ENCODE measurements around the gene UBR2. TPM values are rescaled to one million over a fixed set of nuclear protein-coding genes. Genes with fewer than 3 reads are reported as not detected.

UBR2 gene
- total RNA-seq, 6 experiments from 2014 or later = 14.0 to 22.8 (median 16.7) TPM

DNA sequence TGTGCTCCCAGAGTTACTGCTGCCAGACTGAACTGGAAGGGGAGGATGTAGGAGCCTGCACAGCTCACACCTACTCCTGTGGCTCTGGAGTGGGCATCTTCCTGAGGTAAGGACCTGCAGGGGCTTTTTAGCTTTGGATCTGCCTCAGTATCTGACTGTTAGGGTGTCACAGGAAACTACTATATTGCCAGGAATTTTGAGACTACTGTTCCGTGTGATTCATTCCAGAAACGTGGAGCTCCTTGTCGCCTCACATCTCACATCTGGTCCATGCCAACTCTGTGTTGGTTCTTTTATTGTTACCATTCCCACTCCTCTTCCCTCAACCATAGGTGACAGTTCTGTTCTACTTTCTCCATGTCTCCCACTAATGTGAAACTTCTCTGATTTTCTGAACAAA lies 124.5 kb downstream of the UBR2 start:
- ATAC-seq (no peak), DNase-seq (no peak)
- Histone ChIP-seq H3K27me3 (no peaks in the 10 kb centered on the region), H3K36me3 (peaks cover 5 to 84% (median 53%) of the 10 kb centered on the region in 4 donors), H3K4me3 (no peak overlapping the region), H3K4me1 (no peaks in the 10 kb centered on the region), H3K9me3 (no peaks in the 10 kb centered on the region), H3K27ac (no peak overlapping the region)
- WGBS (ENCODE audit: insufficient coverage, low coverage, low lambda C conversion rate, missing lambda C conversion rate) = 88% methylated on average over 3 of the region's 3 CpGs
- no peak for TF ChIP-seq POLR2A (IDR thresholded peaks at IDR 0.05)
- no peak for TF ChIP-seq CTCF (IDR thresholded peaks at IDR 0.05)
- intact Hi-C loops (cut with DNase I) = no loop called here

GRCh38 chr6:42689371-42689770 lies 125.5 kb downstream of the UBR2 start:
- no peak for ATAC-seq
- no peaks in the 10 kb centered on the region for H3K9me3 ChIP-seq

DNA sequence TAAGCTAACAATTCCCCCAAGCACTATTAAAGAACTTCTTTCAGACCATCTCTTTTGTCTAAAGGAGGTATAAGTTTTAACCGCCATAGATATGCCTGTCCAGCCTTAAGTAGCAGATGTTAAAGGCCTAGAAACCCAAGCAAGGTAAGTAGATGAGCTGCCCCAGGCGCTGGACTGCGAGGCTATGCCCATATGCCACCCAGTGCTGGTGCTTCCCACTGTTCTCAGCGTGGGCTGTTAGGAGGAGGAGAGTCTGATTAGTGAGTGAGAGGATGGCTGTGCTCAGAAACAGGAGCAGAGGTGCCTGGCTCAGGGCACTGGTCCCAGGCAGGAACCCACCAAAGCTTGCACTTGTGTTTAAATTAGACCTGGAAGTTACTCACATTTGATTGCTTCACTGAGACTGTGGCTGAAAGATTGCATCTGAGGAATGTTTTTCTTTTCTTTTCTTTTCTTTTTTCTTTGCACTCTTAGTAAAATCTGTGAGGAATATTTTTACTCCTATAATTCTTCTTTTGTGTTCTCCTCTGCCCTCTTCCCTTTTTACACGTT lies 126.4 kb downstream of the UBR2 start:
- TF ChIP-seq POLR2A (IDR thresholded peaks at IDR 0.05) = no peak
- TF ChIP-seq CTCF (IDR thresholded peaks at IDR 0.05) = no peak
- no peak overlapping the region for H3K27ac ChIP-seq

More at GRCh38 chr6:42689371-42689770, 125.5 kb downstream of the UBR2 start:
- H3K27ac ChIP-seq = no peak overlapping the region
- H3K4me1 ChIP-seq = no peaks in the 10 kb centered on the region
- WGBS (ENCODE audit: insufficient coverage, low coverage, low lambda C conversion rate, missing lambda C conversion rate) = 82% methylated on average over 4 of the region's 7 CpGs
- TF ChIP-seq CTCF (IDR thresholded peaks at IDR 0.05) (no peak), POLR2A (IDR thresholded peaks at IDR 0.05) (no peak)
- DNase-seq = no peak
- H3K27me3 ChIP-seq = no peaks in the 10 kb centered on the region
- H3K36me3 ChIP-seq = peaks cover 5 to 81% (median 50%) of the 10 kb centered on the region in 4 donors
- no peak overlapping the region for H3K4me3 ChIP-seq
- intact Hi-C loops (cut with DNase I) = no loop called here

GRCh38 chr6:42690872-42691271 lies 127.0 kb downstream of the UBR2 start:
- no peak for DNase-seq
- intact Hi-C loops (cut with DNase I) = no loop called here
- Histone ChIP-seq H3K4me1 (no peaks in the 10 kb centered on the region), H3K36me3 (peaks cover 0 to 66% (median 41%) of the 10 kb centered on the region in 4 donors), H3K9me3 (no peaks in the 10 kb centered on the region), H3K4me3 (no peak overlapping the region), H3K27me3 (no peaks in the 10 kb centered on the region), H3K27ac (no peak overlapping the region)
- no peak for TF ChIP-seq POLR2A (IDR thresholded peaks at IDR 0.05)
- no peak for TF ChIP-seq CTCF (IDR thresholded peaks at IDR 0.05)
- WGBS (ENCODE audit: insufficient coverage, low coverage, low lambda C conversion rate, missing lambda C conversion rate) = 65% methylated on average over 2 of the region's 2 CpGs
- ATAC-seq = no peak

More for the DNA sequence above, 126.4 kb downstream of the UBR2 start:
- DNase-seq = peak in 1 of 3 donors; percentile 20
- intact Hi-C loops (cut with DNase I) = no loop called here
- Histone ChIP-seq H3K36me3 (peaks cover 1 to 72% (median 44%) of the 10 kb centered on the region in 4 donors), H3K9me3 (no peaks in the 10 kb centered on the region), H3K4me1 (no peaks in the 10 kb centered on the region), H3K27me3 (no peaks in the 10 kb centered on the region), H3K4me3 (no peak overlapping the region)
- 88% methylated on average over 5 of the region's 5 CpGs for WGBS (ENCODE audit: insufficient coverage, low coverage, low lambda C conversion rate, missing lambda C conversion rate)
- ATAC-seq = no peak

Measured in right lobe of liver (tissue), 6 donors.